GM18511 (cell line): ENCODE results near the gene ZNF770.

Experiments
- ATAC-seq: cut with Tn5 transposase; IDR thresholded peaks from one replicate; pipeline ENCODE4 v1.9.1; 2021; ENCODE audit warnings: mild to moderate bottlenecking, moderate library complexity; ENCODE audit not compliant: unreplicated experiment

ZNF770 gene

GRCh38 chr15:34988027-34988902 lies at the start of gene ZNF770:
TSS of gene ZNF770 (minus strand) at chr15:34988287. CDS start at chr15:34983434, 4,853 bp downstream.
- peak; percentile 81 for ATAC-seq

GRCh38 chr15:35028235-35028984 lies 40.3 kb upstream of the ZNF770 start:
- ATAC-seq: no peak

GRCh38 chr15:35023804-35024203 lies 35.7 kb upstream of the ZNF770 start:
- ATAC-seq: no peak

- ATAC-seq: no peak
These were observed 32.9 kb upstream of the ZNF770 start for GRCh38 chr15:35020974-35021373.

- no peak for ATAC-seq
These were observed 31.6 kb upstream of the ZNF770 start for GRCh38 chr15:35019404-35020327.

- no peak for ATAC-seq
These were observed 26.2 kb upstream of the ZNF770 start for GRCh38 chr15:35014241-35014640.

GRCh38 chr15:35013370-35013769 lies 25.3 kb upstream of the ZNF770 start:
- no peak for ATAC-seq

GRCh38 chr15:35007397-35007796 lies 19.3 kb upstream of the ZNF770 start:
- ATAC-seq: no peak

GRCh38 chr15:35005933-35006332 lies 17.8 kb upstream of the ZNF770 start:
- ATAC-seq: no peak

GRCh38 chr15:35003928-35004327 lies 15.8 kb upstream of the ZNF770 start:
- ATAC-seq: no peak

GRCh38 chr15:35000511-35000910 lies 12.4 kb upstream of the ZNF770 start:
- ATAC-seq: no peak

GRCh38 chr15:34999906-35000305 lies 11.8 kb upstream of the ZNF770 start:
- ATAC-seq: no peak

GRCh38 chr15:34994925-34995324 lies 6.8 kb upstream of the ZNF770 start:
- no peak for ATAC-seq

GRCh38 chr15:34993877-34994276 lies 5.8 kb upstream of the ZNF770 start:
- peak; percentile 94 for ATAC-seq

GRCh38 chr15:34993412-34993811 lies 5.3 kb upstream of the ZNF770 start:
- peak; percentile 31 for ATAC-seq

- peak; percentile 1 for ATAC-seq
These were observed 469 bp downstream of the ZNF770 start for GRCh38 chr15:34987609-34988026.

GRCh38 chr15:34986771-34987480 lies 1.2 kb downstream of the ZNF770 start:
- no peak for ATAC-seq

- no peak for ATAC-seq
These were observed 1.8 kb downstream of the ZNF770 start for GRCh38 chr15:34986326-34986725.

- ATAC-seq: no peak
These were observed 3.0 kb downstream of the ZNF770 start for GRCh38 chr15:34984889-34985630.

- ATAC-seq: no peak
These were observed 11.3 kb downstream of the ZNF770 start for GRCh38 chr15:34976743-34977142.
